ENCODE measurements around the gene ADPRHL1.
"Not testable (repeated sequence)": the region's sequence is repeated elsewhere in the genome, so short reads cannot be mapped to it uniquely, and the experiment has no call there.

Gene ADPRHL1

DNA sequence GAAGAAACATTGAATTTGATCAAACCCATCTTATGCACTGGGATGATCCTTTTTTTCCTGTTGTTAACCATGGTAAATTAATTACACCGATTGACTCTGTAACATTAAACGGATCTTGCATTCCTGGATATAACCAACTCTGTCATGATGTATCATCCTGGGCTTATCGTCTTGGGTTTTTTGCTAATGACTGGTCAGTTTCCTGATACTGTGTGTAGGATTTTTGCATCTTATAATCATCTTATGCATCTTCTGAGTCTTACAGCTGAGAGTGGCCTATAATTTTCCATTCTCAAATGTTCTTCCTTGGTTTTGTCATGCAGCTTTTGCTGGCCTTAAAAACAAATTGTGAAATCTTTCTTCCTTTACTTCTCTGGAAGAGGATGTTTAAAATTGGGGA is 24.4 kb upstream of the ADPRHL1 start:
- DNase-seq = no peak

- no peak for DNase-seq
These were observed 23.5 kb upstream of the ADPRHL1 start for GRCh38 chr13:113476811-113477210.

- no peak for DNase-seq
These were observed 22.6 kb upstream of the ADPRHL1 start for GRCh38 chr13:113475911-113476310.

DNA sequence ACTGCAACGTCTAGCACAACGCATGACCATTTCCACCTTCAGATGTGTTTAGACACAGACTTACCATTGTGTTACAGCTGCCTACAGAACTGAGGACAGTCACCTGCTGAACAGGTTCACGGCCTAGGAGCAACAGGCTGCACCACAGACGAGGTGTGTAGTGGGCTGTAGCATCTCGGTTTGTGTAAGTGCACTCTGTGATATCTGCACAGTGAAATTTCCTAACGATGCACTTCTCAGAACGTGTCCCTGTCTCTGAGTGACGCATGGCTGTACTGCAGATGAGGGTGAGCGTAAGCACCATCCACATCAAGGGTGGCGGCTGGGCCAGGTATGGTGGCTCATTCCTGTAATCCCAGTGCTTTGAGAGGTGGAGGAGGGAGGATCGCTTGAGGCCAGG is 22.0 kb upstream of the ADPRHL1 start:
- no peak for DNase-seq

DNA sequence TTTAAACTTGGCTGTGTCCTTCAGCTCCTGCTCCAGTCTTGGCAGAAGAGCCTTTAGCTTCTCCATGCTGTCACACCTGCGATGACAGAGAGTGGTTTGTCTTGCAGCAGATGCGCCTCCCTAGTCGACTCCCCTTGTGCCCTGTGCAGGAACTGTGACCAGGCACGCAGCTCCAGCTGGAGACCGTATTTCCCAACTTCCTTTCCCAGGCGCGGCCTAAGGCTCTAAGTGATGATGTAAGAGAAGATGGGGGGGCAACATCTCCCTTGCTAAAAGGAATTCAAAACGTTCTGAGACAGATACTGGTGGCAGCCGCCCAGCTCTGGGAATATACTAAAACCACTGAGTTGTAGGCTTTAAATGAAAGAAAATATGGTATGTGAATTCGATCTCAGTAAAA is 20.9 kb upstream of the ADPRHL1 start:
- DNase-seq = no peak

- no peak for DNase-seq
These were observed 19.2 kb upstream of the ADPRHL1 start for GRCh38 chr13:113472355-113473025.

DNA sequence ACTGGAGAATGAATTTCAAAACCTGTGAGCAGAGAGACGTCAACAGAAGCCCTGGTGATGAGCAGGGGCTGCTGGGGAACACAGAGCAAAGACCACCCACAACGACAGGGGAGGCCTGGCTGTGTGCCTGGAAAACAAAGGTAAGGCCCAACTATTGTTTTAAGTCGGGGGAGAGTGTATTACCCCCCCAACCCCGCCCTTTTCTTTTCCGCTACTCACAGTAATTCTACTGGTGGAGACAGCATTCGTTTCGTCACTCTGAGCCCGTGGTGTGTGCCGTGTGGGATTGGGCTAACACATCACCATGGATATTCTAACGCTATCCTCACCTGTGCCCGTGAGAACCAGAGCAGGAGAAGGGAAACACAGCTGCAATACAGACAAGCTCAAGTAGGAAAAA is 18.6 kb upstream of the ADPRHL1 start:
- no peak for DNase-seq

- not testable (repeated sequence) for DNase-seq
These were observed 17.4 kb upstream of the ADPRHL1 start for GRCh38 chr13:113470635-113471163.

DNA sequence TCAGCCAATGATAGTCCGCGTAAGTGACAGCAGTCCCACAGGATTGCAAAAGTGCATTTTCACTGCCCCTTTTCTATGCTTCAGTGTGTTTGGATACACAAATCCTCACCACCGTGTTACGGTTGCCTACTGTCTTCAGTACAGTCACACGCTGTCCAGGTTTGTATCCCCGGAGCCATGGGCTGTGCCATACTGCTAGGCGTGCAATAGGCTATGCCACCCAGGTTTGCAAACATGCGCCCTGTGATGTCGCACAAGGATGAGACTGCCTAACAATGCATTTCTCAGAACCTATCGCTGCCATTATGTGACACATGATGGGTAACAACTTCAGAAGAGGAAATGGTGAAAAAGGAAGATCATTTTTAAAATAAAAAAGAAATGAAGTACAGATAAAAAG is 16.8 kb upstream of the ADPRHL1 start:
- no peak for DNase-seq

DNA sequence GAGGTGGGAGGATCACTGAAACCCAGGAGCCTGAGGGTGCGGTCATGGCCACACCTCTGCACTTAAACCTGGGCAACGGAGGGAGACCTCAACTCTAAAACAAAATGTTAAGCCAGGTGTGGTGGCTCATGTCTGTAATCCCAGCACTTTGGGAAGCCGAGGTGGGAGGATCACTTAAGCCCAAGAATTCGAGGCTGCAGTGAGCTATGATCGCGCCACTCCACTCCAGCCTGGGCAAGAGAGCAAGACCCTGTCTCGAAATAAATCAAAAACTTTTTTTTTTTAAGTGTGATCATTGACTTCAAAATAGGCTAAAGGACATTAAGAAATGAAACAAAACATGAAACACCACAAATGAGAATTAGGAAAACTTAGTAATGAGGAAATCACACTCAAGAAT is 16.3 kb upstream of the ADPRHL1 start:
- no peak for DNase-seq

DNA sequence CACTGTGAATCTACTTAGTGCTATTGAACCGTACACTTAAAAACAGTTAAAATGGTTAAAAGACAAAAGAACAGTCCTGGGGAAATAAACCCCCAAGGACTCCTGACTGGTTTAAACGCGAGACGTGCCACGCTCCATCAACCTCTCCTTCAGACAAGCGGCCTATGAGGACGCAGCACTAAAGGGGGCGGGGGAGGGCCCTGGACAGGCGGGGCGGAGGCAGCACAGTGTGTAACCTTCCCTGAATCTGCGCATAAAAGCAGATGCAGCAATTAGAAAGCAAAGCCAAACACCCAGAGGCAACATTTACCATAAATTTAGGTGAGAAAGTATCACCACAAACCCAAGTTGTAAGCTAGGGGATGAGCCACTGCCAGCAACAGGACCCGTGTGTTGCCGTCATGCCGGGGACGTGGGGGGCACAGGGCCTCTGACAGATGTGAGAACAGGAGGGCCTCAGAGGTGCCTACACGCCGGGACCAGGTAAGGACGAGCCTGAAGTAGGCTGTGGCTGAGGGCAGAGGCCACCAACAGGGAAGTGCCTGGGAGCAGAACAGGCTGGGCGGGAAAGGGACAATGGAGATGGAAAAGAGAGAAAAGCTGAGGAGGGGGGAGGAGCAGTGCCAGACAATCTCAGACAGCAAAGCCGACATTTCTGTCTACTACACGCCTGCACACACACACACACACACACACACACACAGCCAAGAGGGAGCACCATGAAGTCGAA is 15.3 kb upstream of the ADPRHL1 start:
- no peak for DNase-seq

GRCh38 chr13:113468029-113468428 is 14.7 kb upstream of the ADPRHL1 start:
- DNase-seq = no peak

DNA sequence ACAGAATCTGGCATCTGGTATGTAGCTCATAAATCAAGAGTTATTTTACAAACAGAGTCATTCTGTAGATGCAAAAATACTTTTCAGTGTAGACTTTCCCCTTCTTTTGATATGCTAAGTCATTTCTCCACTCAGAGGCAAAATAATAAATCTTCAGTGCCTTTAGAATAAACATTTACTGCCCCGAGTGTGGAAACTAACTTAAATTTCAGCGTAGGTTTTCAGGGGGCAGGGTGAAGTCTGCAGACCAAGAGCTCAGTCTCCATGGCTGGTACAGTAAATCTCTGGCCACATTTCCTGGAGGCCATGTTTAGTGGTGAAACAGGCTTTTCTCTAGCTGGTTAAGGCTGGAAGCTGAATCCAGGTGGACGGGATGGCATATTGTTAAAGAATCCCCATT is 13.1 kb upstream of the ADPRHL1 start:
- DNase-seq = no peak

- no peak for DNase-seq
These were observed 12.0 kb upstream of the ADPRHL1 start for GRCh38 chr13:113465300-113465699.

GRCh38 chr13:113464476-113464875 is 11.2 kb upstream of the ADPRHL1 start:
- no peak for DNase-seq

- no peak for DNase-seq
These were observed 7.9 kb upstream of the ADPRHL1 start for GRCh38 chr13:113461022-113461751.

DNA sequence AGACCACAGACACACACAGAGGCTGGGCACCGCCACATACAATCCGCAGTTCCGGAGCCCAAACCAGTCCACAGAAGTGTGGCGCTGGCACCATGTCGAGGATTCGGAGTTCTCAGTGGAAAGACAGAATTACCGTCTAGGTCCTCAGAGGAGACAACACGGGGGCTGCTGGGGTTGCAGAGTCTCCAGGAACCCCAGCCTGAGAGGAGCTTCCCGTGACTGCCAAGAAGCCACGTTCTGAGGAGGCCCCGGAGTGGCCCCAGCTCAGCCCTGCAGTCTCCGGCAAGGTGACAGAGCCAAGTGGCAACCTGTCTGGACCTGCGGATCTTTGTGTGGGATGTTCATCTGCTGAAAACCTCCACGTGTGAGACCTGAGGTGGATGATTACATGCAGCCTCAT is 7.3 kb upstream of the ADPRHL1 start:
- no peak for DNase-seq

GRCh38 chr13:113460064-113460555 is 6.8 kb upstream of the ADPRHL1 start:
- DNase-seq = no peak

- DNase-seq = no peak
These were observed 5.2 kb upstream of the ADPRHL1 start for GRCh38 chr13:113458253-113459065.

DNA sequence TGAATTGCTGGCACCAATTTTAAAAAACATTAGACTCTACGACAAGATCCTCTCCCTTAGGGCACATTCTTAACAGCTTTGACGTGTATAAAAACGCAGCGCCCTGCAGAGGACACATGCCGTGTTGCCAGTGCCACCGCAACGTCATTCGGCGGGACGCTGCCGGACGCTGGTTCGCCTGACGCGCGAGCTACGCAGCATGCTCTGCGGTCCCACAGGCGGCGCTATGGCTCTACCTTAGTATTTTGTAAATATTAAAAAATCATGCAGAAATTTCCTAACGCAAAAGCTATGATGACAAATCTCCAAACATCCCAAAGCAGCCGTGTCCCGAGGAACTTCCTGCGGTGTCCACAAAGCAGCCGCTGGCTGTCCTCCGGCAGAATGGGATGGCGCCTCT is 4.2 kb upstream of the ADPRHL1 start:
- DNase-seq = no peak

DNA sequence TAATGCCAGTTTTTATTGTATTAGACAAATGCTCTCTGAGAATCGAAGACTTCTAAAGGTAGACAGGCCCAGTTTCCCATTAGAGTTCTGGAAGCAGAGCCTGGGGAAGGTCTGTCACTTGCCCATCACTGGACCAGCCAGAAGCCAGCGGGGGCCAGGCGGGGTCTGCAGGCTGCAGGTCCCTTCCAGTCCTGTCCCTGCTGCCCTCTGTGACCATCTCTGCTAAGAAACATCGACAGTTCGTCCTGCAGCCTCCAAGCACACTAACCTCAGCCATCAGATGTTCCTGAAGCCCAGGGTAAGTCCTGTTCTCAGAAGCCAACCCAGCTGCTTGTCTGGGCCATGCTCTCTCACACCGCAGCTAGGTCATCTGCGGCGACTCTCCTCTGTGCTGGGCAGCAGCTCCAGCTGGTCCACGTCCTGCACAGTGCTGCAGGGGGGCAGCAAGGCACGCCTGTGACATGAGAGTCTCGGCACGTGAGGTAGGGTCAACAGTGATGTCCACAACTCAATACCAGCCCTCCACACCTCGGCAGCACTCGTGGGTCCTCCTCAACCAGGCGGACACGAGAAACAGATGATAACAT is 2.9 kb upstream of the ADPRHL1 start:
- DNase-seq = no peak

- peak in 1 of 14 donors; percentile 37 for DNase-seq
These were observed 2.1 kb upstream of the ADPRHL1 start for GRCh38 chr13:113455384-113455783.
